ENCODE measurements around the gene ARHGAP32.
"Not testable (repeated sequence)": the region's sequence is repeated elsewhere in the genome, so short reads cannot be mapped to it uniquely, and the experiment has no call there.

GRCh38 chr11:129185082-129185481 is 7.0 kb downstream of the ARHGAP32 start:
- TF ChIP-seq EZH2phosphoT487 (IDR thresholded peaks at IDR 0.05; ENCODE audit: low read depth): not testable (repeated sequence)
- TF ChIP-seq, protein P1, sequence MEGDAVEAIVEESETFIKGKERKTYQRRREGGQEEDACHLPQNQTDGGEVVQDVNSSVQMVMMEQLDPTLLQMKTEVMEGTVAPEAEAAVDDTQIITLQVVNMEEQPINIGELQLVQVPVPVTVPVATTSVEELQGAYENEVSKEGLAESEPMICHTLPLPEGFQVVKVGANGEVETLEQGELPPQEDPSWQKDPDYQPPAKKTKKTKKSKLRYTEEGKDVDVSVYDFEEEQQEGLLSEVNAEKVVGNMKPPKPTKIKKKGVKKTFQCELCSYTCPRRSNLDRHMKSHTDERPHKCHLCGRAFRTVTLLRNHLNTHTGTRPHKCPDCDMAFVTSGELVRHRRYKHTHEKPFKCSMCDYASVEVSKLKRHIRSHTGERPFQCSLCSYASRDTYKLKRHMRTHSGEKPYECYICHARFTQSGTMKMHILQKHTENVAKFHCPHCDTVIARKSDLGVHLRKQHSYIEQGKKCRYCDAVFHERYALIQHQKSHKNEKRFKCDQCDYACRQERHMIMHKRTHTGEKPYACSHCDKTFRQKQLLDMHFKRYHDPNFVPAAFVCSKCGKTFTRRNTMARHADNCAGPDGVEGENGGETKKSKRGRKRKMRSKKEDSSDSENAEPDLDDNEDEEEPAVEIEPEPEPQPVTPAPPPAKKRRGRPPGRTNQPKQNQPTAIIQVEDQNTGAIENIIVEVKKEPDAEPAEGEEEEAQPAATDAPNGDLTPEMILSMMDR (IDR thresholded peaks at IDR 0.05; ENCODE audit: low read depth, low read length): not testable (repeated sequence)
